Muscle of leg (tissue), 11 donors: Measurements from ENCODE around the gene SNAPC4. TPM values are rescaled to one million over a fixed set of nuclear protein-coding genes. Genes with fewer than 3 reads are reported as not detected.
"Not testable (repeated sequence)": the region's sequence is repeated elsewhere in the genome, so short reads cannot be mapped to it uniquely, and the experiment has no call there.

Experiments used
- DNase-seq: peaks from one replicate; pipeline ENCODE4 v3.0.0; 2013
- H3K27ac ChIP-seq: one replicate; pipeline ENCODE4 v1.5.1; 2013; ENCODE audit warnings: mild to moderate bottlenecking, low read length, control low read depth
- H3K27me3 ChIP-seq: one replicate; pipeline ENCODE4 v1.6.1; 2013; ENCODE audit warnings: low read length; ENCODE audit not compliant: control insufficient read depth, insufficient read depth
- H3K36me3 ChIP-seq: one replicate; pipeline ENCODE4 v1.6.1; 2013; ENCODE audit warnings: low read length; ENCODE audit not compliant: control insufficient read depth, insufficient read depth
- H3K4me1 ChIP-seq: one replicate; pipeline ENCODE4 v1.6.1; 2013; ENCODE audit warnings: low read length; ENCODE audit not compliant: control insufficient read depth, insufficient read depth
- H3K4me3 ChIP-seq: one replicate; pipeline ENCODE4 v1.5.1; 2013; ENCODE audit warnings: low read length, control low read depth
- H3K9me3 ChIP-seq: replicated peaks from 2 replicates; pipeline ENCODE4 v1.6.1; 2013; ENCODE audit warnings: low read depth, low read length; ENCODE audit not compliant: control insufficient read depth
- WGBS: methylation state at CpG from one replicate; pipeline ENCODE4 v1.1.5; 2013; ENCODE audit warnings: missing lambda C conversion rate; ENCODE audit not compliant: insufficient coverage; 5-methylcytosine and 5-hydroxymethylcytosine counted together
- polyA plus RNA-seq, 8 donors: library from polyadenylated mRNA; unstranded; fragments of 120-200 nt; gene quantifications; one replicate each; pipeline versions ENCODE4 v1.2.1 to v1.2.3, GENCODE V29; 2013; ENCODE audit warnings: inconsistent platforms in 1 of 8, low replicate concordance in 1 of 8; ENCODE audit not compliant: insufficient read length in 8 of 8, insufficient read depth in 1 of 8
- total RNA-seq: library from RNA; stranded (reverse); fragments of 120-200 nt; gene quantifications from one replicate; pipeline ENCODE4 v1.2.4, GENCODE V29; 2013

Gene SNAPC4
- total and polyA plus RNA-seq, 9 donors = 3.1 to 7.1 (median 6.0) TPM

GRCh38 chr9:136432591-136432990 is 32.6 kb upstream of the SNAPC4 start:
- peaks cover 63% of the 10 kb centered on the region for H3K36me3 ChIP-seq
- H3K27ac ChIP-seq = no peak overlapping the region
- DNase-seq = no peak
- no peaks in the 10 kb centered on the region for H3K27me3 ChIP-seq
- WGBS = 90% methylated on average over 24 of the region's 26 CpGs
- H3K4me1 ChIP-seq = peaks cover 10% of the 10 kb centered on the region
- H3K4me3 ChIP-seq = no peak overlapping the region
- H3K9me3 ChIP-seq = no peaks in the 10 kb centered on the region

- H3K4me1 ChIP-seq = peaks cover 3% of the 10 kb centered on the region
- H3K9me3 ChIP-seq = no peaks in the 10 kb centered on the region
- H3K27me3 ChIP-seq = no peaks in the 10 kb centered on the region
- no peak overlapping the region for H3K27ac ChIP-seq
- no peak for DNase-seq
- no peak overlapping the region for H3K4me3 ChIP-seq
- WGBS = 92% methylated on average over 28 of the region's 36 CpGs
- peaks cover 60% of the 10 kb centered on the region for H3K36me3 ChIP-seq
Observed at GRCh38 chr9:136431782-136432350, 31.9 kb upstream of the SNAPC4 start.

DNA sequence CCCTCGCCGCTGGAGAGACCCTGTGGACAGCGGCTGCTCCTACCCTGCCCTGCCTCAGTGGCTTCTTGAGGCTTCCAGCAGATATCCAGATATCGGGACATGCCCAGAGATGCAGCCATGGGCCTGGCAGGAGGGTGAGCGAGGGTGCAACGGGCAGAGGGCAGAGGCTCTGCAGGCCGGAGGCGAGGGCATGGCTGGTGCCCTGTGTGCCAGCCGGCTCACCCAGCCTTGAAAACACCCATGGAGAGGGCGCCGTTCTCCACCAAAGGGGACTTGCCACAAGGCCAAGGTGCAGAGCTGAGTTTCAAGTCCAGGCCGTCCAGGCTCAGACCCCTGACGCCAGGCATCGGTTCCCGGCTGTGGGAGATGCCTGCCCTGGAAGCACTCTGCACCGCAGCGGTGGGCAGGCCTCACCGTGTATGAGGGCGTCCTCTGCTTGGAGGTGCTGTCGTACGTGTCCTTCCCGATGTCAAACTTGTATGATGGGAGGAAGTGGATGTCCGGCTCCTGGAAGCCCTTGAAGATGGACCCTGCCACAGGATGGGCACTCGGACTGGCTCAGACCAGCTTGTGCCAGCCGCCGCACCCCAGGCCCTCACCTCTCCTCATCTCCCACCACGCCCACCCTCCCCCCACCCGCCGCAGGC is 30.7 kb upstream of the SNAPC4 start:
- DNase-seq = no peak
- 93% methylated on average over 17 of the region's 29 CpGs for WGBS
- Histone ChIP-seq H3K4me3 (no peak overlapping the region), H3K4me1 (no peaks in the 10 kb centered on the region), H3K36me3 (peaks cover 57% of the 10 kb centered on the region), H3K27ac (no peak overlapping the region), H3K27me3 (no peaks in the 10 kb centered on the region), H3K9me3 (no peaks in the 10 kb centered on the region)

GRCh38 chr9:136429683-136430491 is 29.9 kb upstream of the SNAPC4 start:
- H3K27ac ChIP-seq = no peak overlapping the region
- WGBS = 76% methylated on average over 29 of the region's 32 CpGs

GRCh38 chr9:136429075-136429628 is 29.2 kb upstream of the SNAPC4 start:
- Histone ChIP-seq H3K4me1 (no peaks in the 10 kb centered on the region), H3K4me3 (no peak overlapping the region), H3K36me3 (peaks cover 58% of the 10 kb centered on the region), H3K27ac (no peak overlapping the region), H3K27me3 (no peaks in the 10 kb centered on the region), H3K9me3 (no peaks in the 10 kb centered on the region)
- 83% methylated on average over 21 of the region's 21 CpGs for WGBS
- no peak for DNase-seq

More at GRCh38 chr9:136429683-136430491, 29.9 kb upstream of the SNAPC4 start:
- H3K36me3 ChIP-seq = peaks cover 55% of the 10 kb centered on the region
- no peak for DNase-seq
- no peaks in the 10 kb centered on the region for H3K9me3 ChIP-seq
- no peaks in the 10 kb centered on the region for H3K4me1 ChIP-seq
- no peak overlapping the region for H3K4me3 ChIP-seq
- H3K27me3 ChIP-seq = no peaks in the 10 kb centered on the region

DNA sequence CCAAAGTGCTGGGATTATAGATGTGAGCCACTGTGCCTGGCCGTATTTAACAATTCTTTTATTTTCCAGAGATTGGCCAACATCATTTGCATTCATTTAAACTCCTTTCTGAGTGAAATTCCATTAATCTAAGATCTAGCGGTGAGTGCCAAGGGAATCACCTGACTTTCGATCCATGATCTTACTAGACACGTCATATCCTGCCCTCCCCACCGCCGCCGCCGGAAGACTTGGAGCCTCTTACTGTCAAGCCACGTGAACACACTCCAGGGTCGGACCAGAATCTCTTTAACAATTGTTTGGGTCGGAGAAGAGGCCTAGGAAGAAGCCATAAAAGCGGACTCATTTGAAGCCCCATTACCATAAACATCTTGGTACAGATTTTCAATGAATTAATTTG is 26.8 kb upstream of the SNAPC4 start:
- H3K4me3 ChIP-seq = no peak overlapping the region
- no peaks in the 10 kb centered on the region for H3K4me1 ChIP-seq
- no peak overlapping the region for H3K27ac ChIP-seq
- H3K27me3 ChIP-seq = no peaks in the 10 kb centered on the region
- H3K36me3 ChIP-seq = peaks cover 61% of the 10 kb centered on the region
- 91% methylated on average over 11 of the region's 12 CpGs for WGBS
- DNase-seq = no peak
- H3K9me3 ChIP-seq = no peaks in the 10 kb centered on the region

DNA sequence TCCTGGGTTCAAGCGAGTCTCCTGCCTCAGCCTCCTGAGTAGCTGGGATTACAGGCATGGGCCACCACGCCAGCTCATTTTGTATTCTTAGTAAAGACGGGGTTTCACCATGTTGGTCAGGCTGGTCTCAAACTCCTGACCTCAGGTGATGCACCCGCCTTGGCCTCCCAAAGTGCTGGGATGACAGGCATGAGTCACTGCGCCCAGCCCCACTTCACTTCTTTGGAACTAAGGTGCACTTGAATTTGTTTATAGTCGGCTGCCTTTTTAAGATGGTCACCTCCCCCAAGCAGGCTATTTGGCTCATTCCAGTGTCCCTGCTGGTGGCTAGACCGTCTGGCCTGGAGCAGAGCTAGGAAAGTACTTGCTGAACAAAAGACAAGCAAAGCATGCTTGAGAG is 25.4 kb upstream of the SNAPC4 start:
- not testable (repeated sequence) for DNase-seq, H3K4me1 ChIP-seq, H3K27me3 ChIP-seq, H3K4me3 ChIP-seq, H3K9me3 ChIP-seq, H3K27ac ChIP-seq
- peaks cover 64% of the 10 kb centered on the region for H3K36me3 ChIP-seq
- WGBS = 83% methylated on average over 4 of the region's 7 CpGs

GRCh38 chr9:136424750-136425362 is 24.9 kb upstream of the SNAPC4 start:
- WGBS = 87% methylated on average over 24 of the region's 27 CpGs
- no peaks in the 10 kb centered on the region for H3K27me3 ChIP-seq
- no peak for DNase-seq
- H3K4me3 ChIP-seq = no peak overlapping the region
- no peaks in the 10 kb centered on the region for H3K4me1 ChIP-seq
- H3K27ac ChIP-seq = no peak overlapping the region
- H3K9me3 ChIP-seq = no peaks in the 10 kb centered on the region
- peaks cover 63% of the 10 kb centered on the region for H3K36me3 ChIP-seq

- H3K27ac ChIP-seq = no peak overlapping the region
- 90% methylated on average over 39 of the region's 43 CpGs for WGBS
- no peak overlapping the region for H3K4me3 ChIP-seq
- no peaks in the 10 kb centered on the region for H3K4me1 ChIP-seq
- H3K9me3 ChIP-seq = no peaks in the 10 kb centered on the region
- no peaks in the 10 kb centered on the region for H3K27me3 ChIP-seq
- no peak for DNase-seq
- peaks cover 61% of the 10 kb centered on the region for H3K36me3 ChIP-seq
Observed at GRCh38 chr9:136423432-136424146, 23.6 kb upstream of the SNAPC4 start.
